ENCODE data around the gene SNAP47. TPM values are rescaled to one million over a fixed set of nuclear protein-coding genes. Genes with fewer than 3 reads are reported as not detected.

Gene SNAP47
- total RNA-seq, 2 donors from 2014 or later: 51.6 to 74.7 TPM

DNA sequence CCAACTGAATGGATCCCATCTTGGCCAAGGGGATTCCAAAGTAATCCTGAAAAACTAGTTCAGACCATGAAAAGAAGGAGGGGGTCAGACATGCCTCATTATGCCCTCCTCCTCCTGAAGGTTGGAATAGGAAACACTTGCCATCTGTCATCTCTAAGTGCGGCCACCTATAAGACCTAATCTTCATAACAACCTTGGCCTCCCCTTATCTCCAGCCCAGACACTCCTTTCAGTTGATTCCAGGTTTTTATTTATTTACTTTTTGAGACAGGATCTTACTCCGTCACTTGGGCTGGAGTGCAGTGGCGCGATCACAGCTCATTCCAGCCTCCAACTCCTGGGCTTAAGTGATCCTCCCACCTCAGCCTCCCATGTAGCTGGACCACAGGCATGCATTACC, 19.7 kb downstream of the SNAP47 start:
- no peaks in the 10 kb centered on the region for H3K4me1 ChIP-seq (replicated peaks)
- no peak for DNase-seq (ENCODE audit: low spot score)
- TF ChIP-seq POLR2AphosphoS5 (IDR thresholded peaks at IDR 0.05) (no peak), POLR2A (IDR thresholded peaks at IDR 0.05) (no peak), CTCF (IDR thresholded peaks at IDR 0.05) (no peak)

GRCh38 chr1:227756172-227756959, 21.1 kb downstream of the SNAP47 start:
- no peaks in the 10 kb centered on the region for H3K9me3 ChIP-seq
- no peak overlapping the region for H3K27ac ChIP-seq
- no peaks in the 10 kb centered on the region for H3K4me1 ChIP-seq (replicated peaks)
- 70% methylated on average over 13 of the region's 13 CpGs for WGBS
- no peaks in the 10 kb centered on the region for H3K36me3 ChIP-seq
- no peak overlapping the region for H3K4me3 ChIP-seq
- intact Hi-C loops (cut with DNase I): loop anchor here (2.0 kb wide), 1 partner anchor 22 kb away; the partner anchor contains the start of genes JMJD4 and SNAP47
- H3K27me3 ChIP-seq (replicated peaks; ENCODE audit: insufficient read depth): no peaks in the 10 kb centered on the region
- no peak for DNase-seq (ENCODE audit: low spot score)
- no peak for TF ChIP-seq CTCF (IDR thresholded peaks at IDR 0.05)
- no peak for TF ChIP-seq POLR2A (IDR thresholded peaks at IDR 0.05)
- no peak for TF ChIP-seq POLR2AphosphoS5 (IDR thresholded peaks at IDR 0.05)

More for the DNA sequence above, 19.7 kb downstream of the SNAP47 start:
- WGBS: 87% methylated on average over 4 of the region's 4 CpGs
- Histone ChIP-seq H3K27ac (no peak overlapping the region), H3K36me3 (no peaks in the 10 kb centered on the region), H3K4me3 (no peak overlapping the region), H3K9me3 (no peaks in the 10 kb centered on the region), H3K27me3 (replicated peaks; ENCODE audit: insufficient read depth) (no peaks in the 10 kb centered on the region)
- intact Hi-C loops (cut with DNase I): no loop called here

DNA sequence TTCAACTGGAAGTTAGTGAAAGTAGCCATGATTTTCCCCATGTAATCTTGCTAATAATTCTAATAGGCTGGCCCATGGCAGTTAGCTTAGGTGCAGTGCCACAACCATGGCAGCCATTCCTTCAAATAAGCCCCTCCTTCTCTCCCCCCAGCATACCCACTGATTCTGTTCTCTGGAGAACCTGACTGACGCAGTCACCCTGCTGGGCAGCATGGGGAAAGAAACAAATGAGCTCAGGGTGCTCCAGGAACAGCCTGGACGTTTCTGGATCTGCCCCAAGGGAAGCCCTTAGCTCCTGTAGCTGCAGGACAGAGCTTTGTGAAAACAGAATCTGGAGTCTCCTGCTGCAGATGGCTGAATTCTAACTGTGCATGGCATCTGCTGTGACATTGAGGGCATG, 22.5 kb downstream of the SNAP47 start:
- DNase-seq (ENCODE audit: low spot score): no peak
- H3K4me1 ChIP-seq (replicated peaks): peaks cover 2% of the 10 kb centered on the region
- H3K27ac ChIP-seq: no peak overlapping the region

GRCh38 chr1:227758366-227758765, 23.1 kb downstream of the SNAP47 start:
- TF ChIP-seq POLR2A (IDR thresholded peaks at IDR 0.05) (no peak), CTCF (IDR thresholded peaks at IDR 0.05) (no peak), POLR2AphosphoS5 (IDR thresholded peaks at IDR 0.05) (no peak)
- Histone ChIP-seq H3K4me1 (replicated peaks) (peaks cover 2% of the 10 kb centered on the region), H3K4me3 (no peak overlapping the region), H3K27ac (no peak overlapping the region), H3K9me3 (no peaks in the 10 kb centered on the region), H3K36me3 (no peaks in the 10 kb centered on the region), H3K27me3 (replicated peaks; ENCODE audit: insufficient read depth) (no peaks in the 10 kb centered on the region)
- intact Hi-C loops (cut with DNase I): no loop called here
- DNase-seq (ENCODE audit: low spot score): no peak
- WGBS: 67% methylated on average over 6 of the region's 6 CpGs

More for the DNA sequence above, 22.5 kb downstream of the SNAP47 start:
- no peak for TF ChIP-seq POLR2A (IDR thresholded peaks at IDR 0.05)
- no peak for TF ChIP-seq CTCF (IDR thresholded peaks at IDR 0.05)
- TF ChIP-seq POLR2AphosphoS5 (IDR thresholded peaks at IDR 0.05): no peak
- Histone ChIP-seq H3K36me3 (no peaks in the 10 kb centered on the region), H3K9me3 (no peaks in the 10 kb centered on the region), H3K27me3 (replicated peaks; ENCODE audit: insufficient read depth) (no peaks in the 10 kb centered on the region), H3K4me3 (no peak overlapping the region)
- intact Hi-C loops (cut with DNase I): loop anchor here (2.0 kb wide), 1 partner anchor 23 kb away; the partner anchor contains the start of genes JMJD4 and SNAP47
- 58% methylated on average over 2 of the region's 2 CpGs for WGBS

Data from prostate gland (tissue), 2 donors.